ENCODE results near the gene OR2T29. TPM values are rescaled to one million over a fixed set of nuclear protein-coding genes. Genes with fewer than 3 reads are reported as not detected.
"Not testable (repeated sequence)": the region's sequence is repeated elsewhere in the genome, so short reads cannot be mapped to it uniquely, and the experiment has no call there.

The OR2T29 gene
- total and polyA plus RNA-seq, 2 experiments from 2014 or later, result not detected

GRCh38 chr1:248576260-248576980 is 13.8 kb upstream of the OR2T29 start:
- TF ChIP-seq CTCF (IDR thresholded peaks at IDR 0.05; ENCODE audit: low read depth, low read length), result no peak
- no peak for DNase-seq (ENCODE audit: low read depth in 1 of 2, low spot score in 1 of 2)

GRCh38 chr1:248574657-248575056 is 12.1 kb upstream of the OR2T29 start, which contains the start of gene OR2T34:
Gene OR2T34 (minus strand): TSS chr1:248574757. CDS start chr1:248574757, 0 bp downstream.
- not testable (repeated sequence) for H3K9me3 ChIP-seq (ENCODE audit: low read depth); H3K27me3 ChIP-seq

More at GRCh38 chr1:248576260-248576980, 13.8 kb upstream of the OR2T29 start:
- Histone ChIP-seq H3K27ac (no peak overlapping the region), H3K4me3 (no peak overlapping the region), H3K36me3 (no peaks in the 10 kb centered on the region), H3K27me3 (no peaks in the 10 kb centered on the region), H3K9me3 (ENCODE audit: low read depth) (no peaks in the 10 kb centered on the region), H3K4me1 (ENCODE audit: low read depth) (no peaks in the 10 kb centered on the region)

GRCh38 chr1:248573856-248574255 is 11.3 kb upstream of the OR2T29 start:
- H3K9me3 ChIP-seq (ENCODE audit: low read depth); H3K27me3 ChIP-seq; H3K4me1 ChIP-seq (ENCODE audit: low read depth); DNase-seq (ENCODE audit: low read depth in 1 of 2, low spot score in 1 of 2); H3K4me3 ChIP-seq; H3K27ac ChIP-seq; H3K36me3 ChIP-seq: not testable (repeated sequence)

More at GRCh38 chr1:248574657-248575056, 12.1 kb upstream of the OR2T29 start, which contains the start of gene OR2T34:
- DNase-seq (ENCODE audit: low read depth in 1 of 2, low spot score in 1 of 2); H3K4me1 ChIP-seq (ENCODE audit: low read depth); H3K36me3 ChIP-seq; H3K27ac ChIP-seq; H3K4me3 ChIP-seq: not testable (repeated sequence)

- not testable (repeated sequence) for H3K27me3 ChIP-seq; DNase-seq (ENCODE audit: low read depth in 1 of 2, low spot score in 1 of 2); H3K4me1 ChIP-seq (ENCODE audit: low read depth); H3K9me3 ChIP-seq (ENCODE audit: low read depth); H3K27ac ChIP-seq; H3K4me3 ChIP-seq; H3K36me3 ChIP-seq
Measured at GRCh38 chr1:248572049-248572448, 9.5 kb upstream of the OR2T29 start.

GRCh38 chr1:248570811-248571210 is 8.2 kb upstream of the OR2T29 start:
- not testable (repeated sequence) for H3K9me3 ChIP-seq (ENCODE audit: low read depth); H3K4me3 ChIP-seq; DNase-seq (ENCODE audit: low read depth in 1 of 2, low spot score in 1 of 2); H3K27me3 ChIP-seq; H3K27ac ChIP-seq; H3K4me1 ChIP-seq (ENCODE audit: low read depth); H3K36me3 ChIP-seq

- H3K4me3 ChIP-seq; H3K4me1 ChIP-seq (ENCODE audit: low read depth); DNase-seq (ENCODE audit: low read depth in 1 of 2, low spot score in 1 of 2); H3K27ac ChIP-seq; H3K9me3 ChIP-seq (ENCODE audit: low read depth); H3K36me3 ChIP-seq; H3K27me3 ChIP-seq: not testable (repeated sequence)
Measured at GRCh38 chr1:248569049-248569448, 6.5 kb upstream of the OR2T29 start.

- not testable (repeated sequence) for H3K4me1 ChIP-seq (ENCODE audit: low read depth); DNase-seq (ENCODE audit: low read depth in 1 of 2, low spot score in 1 of 2); H3K27me3 ChIP-seq; H3K4me3 ChIP-seq; H3K27ac ChIP-seq; H3K9me3 ChIP-seq (ENCODE audit: low read depth); H3K36me3 ChIP-seq
Measured at GRCh38 chr1:248565530-248566373, 3.2 kb upstream of the OR2T29 start.

GRCh38 chr1:248551027-248551426 is 11.5 kb downstream of the OR2T29 start:
- H3K27me3 ChIP-seq; H3K4me3 ChIP-seq; H3K36me3 ChIP-seq; H3K27ac ChIP-seq; DNase-seq (ENCODE audit: low read depth in 1 of 2, low spot score in 1 of 2); H3K9me3 ChIP-seq (ENCODE audit: low read depth); H3K4me1 ChIP-seq (ENCODE audit: low read depth): not testable (repeated sequence)

- H3K4me1 ChIP-seq (ENCODE audit: low read depth); H3K9me3 ChIP-seq (ENCODE audit: low read depth); H3K27ac ChIP-seq; H3K36me3 ChIP-seq; H3K4me3 ChIP-seq; H3K27me3 ChIP-seq; DNase-seq (ENCODE audit: low read depth in 1 of 2, low spot score in 1 of 2): not testable (repeated sequence)
Measured at GRCh38 chr1:248547383-248547782, 15.2 kb downstream of the OR2T29 start.

- not testable (repeated sequence) for H3K27ac ChIP-seq; H3K4me3 ChIP-seq; H3K4me1 ChIP-seq (ENCODE audit: low read depth); H3K27me3 ChIP-seq; H3K9me3 ChIP-seq (ENCODE audit: low read depth); DNase-seq (ENCODE audit: low read depth in 1 of 2, low spot score in 1 of 2); H3K36me3 ChIP-seq
Measured at GRCh38 chr1:248537449-248537848, 25.1 kb downstream of the OR2T29 start.
